ENCODE measurements around the gene MAN1A1. TPM values are rescaled to one million over a fixed set of nuclear protein-coding genes. Genes with fewer than 3 reads are reported as not detected.

MAN1A1 gene
- total and polyA plus RNA-seq, 2 of the 8 experiments (the other 6 are each of a cell fraction or from before 2014, with no cell fraction given) = 1.8 to 5.4 TPM

GRCh38 chr6:119313937-119314884, 35.4 kb downstream of the MAN1A1 start (continued):
- TF ChIP-seq, protein P1, sequence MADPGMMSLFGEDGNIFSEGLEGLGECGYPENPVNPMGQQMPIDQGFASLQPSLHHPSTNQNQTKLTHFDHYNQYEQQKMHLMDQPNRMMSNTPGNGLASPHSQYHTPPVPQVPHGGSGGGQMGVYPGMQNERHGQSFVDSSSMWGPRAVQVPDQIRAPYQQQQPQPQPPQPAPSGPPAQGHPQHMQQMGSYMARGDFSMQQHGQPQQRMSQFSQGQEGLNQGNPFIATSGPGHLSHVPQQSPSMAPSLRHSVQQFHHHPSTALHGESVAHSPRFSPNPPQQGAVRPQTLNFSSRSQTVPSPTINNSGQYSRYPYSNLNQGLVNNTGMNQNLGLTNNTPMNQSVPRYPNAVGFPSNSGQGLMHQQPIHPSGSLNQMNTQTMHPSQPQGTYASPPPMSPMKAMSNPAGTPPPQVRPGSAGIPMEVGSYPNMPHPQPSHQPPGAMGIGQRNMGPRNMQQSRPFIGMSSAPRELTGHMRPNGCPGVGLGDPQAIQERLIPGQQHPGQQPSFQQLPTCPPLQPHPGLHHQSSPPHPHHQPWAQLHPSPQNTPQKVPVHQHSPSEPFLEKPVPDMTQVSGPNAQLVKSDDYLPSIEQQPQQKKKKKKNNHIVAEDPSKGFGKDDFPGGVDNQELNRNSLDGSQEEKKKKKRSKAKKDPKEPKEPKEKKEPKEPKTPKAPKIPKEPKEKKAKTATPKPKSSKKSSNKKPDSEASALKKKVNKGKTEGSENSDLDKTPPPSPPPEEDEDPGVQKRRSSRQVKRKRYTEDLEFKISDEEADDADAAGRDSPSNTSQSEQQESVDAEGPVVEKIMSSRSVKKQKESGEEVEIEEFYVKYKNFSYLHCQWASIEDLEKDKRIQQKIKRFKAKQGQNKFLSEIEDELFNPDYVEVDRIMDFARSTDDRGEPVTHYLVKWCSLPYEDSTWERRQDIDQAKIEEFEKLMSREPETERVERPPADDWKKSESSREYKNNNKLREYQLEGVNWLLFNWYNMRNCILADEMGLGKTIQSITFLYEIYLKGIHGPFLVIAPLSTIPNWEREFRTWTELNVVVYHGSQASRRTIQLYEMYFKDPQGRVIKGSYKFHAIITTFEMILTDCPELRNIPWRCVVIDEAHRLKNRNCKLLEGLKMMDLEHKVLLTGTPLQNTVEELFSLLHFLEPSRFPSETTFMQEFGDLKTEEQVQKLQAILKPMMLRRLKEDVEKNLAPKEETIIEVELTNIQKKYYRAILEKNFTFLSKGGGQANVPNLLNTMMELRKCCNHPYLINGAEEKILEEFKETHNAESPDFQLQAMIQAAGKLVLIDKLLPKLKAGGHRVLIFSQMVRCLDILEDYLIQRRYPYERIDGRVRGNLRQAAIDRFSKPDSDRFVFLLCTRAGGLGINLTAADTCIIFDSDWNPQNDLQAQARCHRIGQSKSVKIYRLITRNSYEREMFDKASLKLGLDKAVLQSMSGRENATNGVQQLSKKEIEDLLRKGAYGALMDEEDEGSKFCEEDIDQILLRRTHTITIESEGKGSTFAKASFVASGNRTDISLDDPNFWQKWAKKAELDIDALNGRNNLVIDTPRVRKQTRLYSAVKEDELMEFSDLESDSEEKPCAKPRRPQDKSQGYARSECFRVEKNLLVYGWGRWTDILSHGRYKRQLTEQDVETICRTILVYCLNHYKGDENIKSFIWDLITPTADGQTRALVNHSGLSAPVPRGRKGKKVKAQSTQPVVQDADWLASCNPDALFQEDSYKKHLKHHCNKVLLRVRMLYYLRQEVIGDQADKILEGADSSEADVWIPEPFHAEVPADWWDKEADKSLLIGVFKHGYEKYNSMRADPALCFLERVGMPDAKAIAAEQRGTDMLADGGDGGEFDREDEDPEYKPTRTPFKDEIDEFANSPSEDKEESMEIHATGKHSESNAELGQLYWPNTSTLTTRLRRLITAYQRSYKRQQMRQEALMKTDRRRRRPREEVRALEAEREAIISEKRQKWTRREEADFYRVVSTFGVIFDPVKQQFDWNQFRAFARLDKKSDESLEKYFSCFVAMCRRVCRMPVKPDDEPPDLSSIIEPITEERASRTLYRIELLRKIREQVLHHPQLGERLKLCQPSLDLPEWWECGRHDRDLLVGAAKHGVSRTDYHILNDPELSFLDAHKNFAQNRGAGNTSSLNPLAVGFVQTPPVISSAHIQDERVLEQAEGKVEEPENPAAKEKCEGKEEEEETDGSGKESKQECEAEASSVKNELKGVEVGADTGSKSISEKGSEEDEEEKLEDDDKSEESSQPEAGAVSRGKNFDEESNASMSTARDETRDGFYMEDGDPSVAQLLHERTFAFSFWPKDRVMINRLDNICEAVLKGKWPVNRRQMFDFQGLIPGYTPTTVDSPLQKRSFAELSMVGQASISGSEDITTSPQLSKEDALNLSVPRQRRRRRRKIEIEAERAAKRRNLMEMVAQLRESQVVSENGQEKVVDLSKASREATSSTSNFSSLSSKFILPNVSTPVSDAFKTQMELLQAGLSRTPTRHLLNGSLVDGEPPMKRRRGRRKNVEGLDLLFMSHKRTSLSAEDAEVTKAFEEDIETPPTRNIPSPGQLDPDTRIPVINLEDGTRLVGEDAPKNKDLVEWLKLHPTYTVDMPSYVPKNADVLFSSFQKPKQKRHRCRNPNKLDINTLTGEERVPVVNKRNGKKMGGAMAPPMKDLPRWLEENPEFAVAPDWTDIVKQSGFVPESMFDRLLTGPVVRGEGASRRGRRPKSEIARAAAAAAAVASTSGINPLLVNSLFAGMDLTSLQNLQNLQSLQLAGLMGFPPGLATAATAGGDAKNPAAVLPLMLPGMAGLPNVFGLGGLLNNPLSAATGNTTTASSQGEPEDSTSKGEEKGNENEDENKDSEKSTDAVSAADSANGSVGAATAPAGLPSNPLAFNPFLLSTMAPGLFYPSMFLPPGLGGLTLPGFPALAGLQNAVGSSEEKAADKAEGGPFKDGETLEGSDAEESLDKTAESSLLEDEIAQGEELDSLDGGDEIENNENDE (IDR thresholded peaks at IDR 0.05; ENCODE audit: insufficient replicate concordance, low read length) = no peak
